Peyer's patch (tissue), 4 donors: ENCODE measurements around the gene ZNF629. TPM values are rescaled to one million over a fixed set of nuclear protein-coding genes. Genes with fewer than 3 reads are reported as not detected.
"Not testable (repeated sequence)": the region's sequence is repeated elsewhere in the genome, so short reads cannot be mapped to it uniquely, and the experiment has no call there.

Experiments used
- DNase-seq, 3 donors: peaks; one replicate each; pipeline ENCODE4 v3.0.0-alpha.2; 2017 to 2019
- H3K27ac ChIP-seq, 4 donors: fragments of 200-600 bp; sonication (generic); one replicate each; pipeline ENCODE4 v1.5.1; 2016 to 2019
- H3K27me3 ChIP-seq, 2 donors: fragments of 200-600 bp; sonication (generic); one replicate each; pipeline ENCODE4 v1.5.1; 2019
- H3K36me3 ChIP-seq, 3 donors: fragments of 200-600 bp; sonication (generic); one replicate each; pipeline ENCODE4 v1.5.1; 2016 to 2019
- H3K4me1 ChIP-seq, 4 donors: fragments of 200-600 bp; sonication (generic); one replicate each; pipeline ENCODE4 v1.5.1; 2016 to 2019
- H3K4me3 ChIP-seq, 4 donors: fragments of 200-600 bp; sonication (generic); 1 replicate in 3 of 4; 2 replicates in 1 of 4; pipeline ENCODE4 v1.5.1; 2016 to 2019; ENCODE audit warnings: mild to moderate bottlenecking in 1 of 4
- H3K9me3 ChIP-seq, 4 donors: fragments of 200-600 bp; sonication (generic); one replicate each; pipeline ENCODE4 v1.5.1; 2016 to 2019; ENCODE audit warnings: mild to moderate bottlenecking in 1 of 4
- CTCF ChIP-seq, 6 experiments: fragments of 450-650 bp in 4 of 6; fragments of 200-600 bp in 2 of 6; sonication (generic) in 1 of 6; IDR thresholded peaks; one replicate each; pipeline ENCODE4 v1.5.1; 2017 to 2019; ENCODE audit warnings: antibody characterized with exemption in 6 of 6, mild to moderate bottlenecking in 3 of 6, moderate library complexity in 1 of 6
- POLR2A ChIP-seq, 2 donors: fragments of 450-650 bp; IDR thresholded peaks; one replicate each; pipeline ENCODE4 v1.5.1; 2017; ENCODE audit warnings: antibody characterized with exemption in 2 of 2, mild to moderate bottlenecking in 2 of 2, moderate library complexity in 2 of 2
- total RNA-seq, 4 donors: library from RNA; depleted of rRNA; stranded (reverse); fragments of >200 nt; gene quantifications; one replicate each; pipeline ENCODE4 v1.1.0, GENCODE V29; 2016

Gene ZNF629
- total RNA-seq, 4 donors from 2014 or later, result 10.9 to 28.7 (median 19.0) TPM

GRCh38 chr16:30820952-30821421, 34.0 kb upstream of the ZNF629 start:
- no peak overlapping the region for H3K27ac ChIP-seq
- H3K27me3 ChIP-seq, result no peaks in the 10 kb centered on the region
- TF ChIP-seq CTCF (IDR thresholded peaks at IDR 0.05), result no peak
- TF ChIP-seq POLR2A (IDR thresholded peaks at IDR 0.05), result no peak
- no peak for DNase-seq
- H3K36me3 ChIP-seq, result no peaks in the 10 kb centered on the region
- no peak overlapping the region for H3K4me3 ChIP-seq
- no peaks in the 10 kb centered on the region for H3K4me1 ChIP-seq
- no peaks in the 10 kb centered on the region for H3K9me3 ChIP-seq

DNA sequence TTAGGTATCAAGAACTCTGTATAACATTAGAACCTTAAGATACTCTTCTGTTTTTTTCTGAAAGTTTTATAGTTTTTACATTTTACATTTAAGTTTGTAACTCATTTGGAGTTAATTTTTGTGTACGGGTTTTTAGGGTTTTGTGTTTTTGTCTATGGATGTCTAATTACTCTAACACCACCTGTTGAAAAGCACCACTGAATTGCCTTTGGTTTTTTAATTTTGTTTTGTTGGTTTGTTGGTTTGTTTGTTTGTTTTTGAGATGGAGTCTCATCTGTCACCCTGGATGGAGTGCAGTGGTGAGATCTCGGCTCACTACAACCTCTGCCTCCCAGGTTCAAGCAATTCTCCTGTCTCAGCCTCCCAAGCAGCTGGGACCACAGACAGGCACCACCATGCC, 29.8 kb upstream of the ZNF629 start:
- no peak for TF ChIP-seq POLR2A (IDR thresholded peaks at IDR 0.05)
- TF ChIP-seq CTCF (IDR thresholded peaks at IDR 0.05), result no peak
- no peaks in the 10 kb centered on the region for H3K27me3 ChIP-seq
- no peak overlapping the region for H3K4me3 ChIP-seq
- no peaks in the 10 kb centered on the region for H3K9me3 ChIP-seq
- DNase-seq, result no peak
- no peak overlapping the region for H3K27ac ChIP-seq
- no peaks in the 10 kb centered on the region for H3K36me3 ChIP-seq
- H3K4me1 ChIP-seq, result peaks cover 0 to 4% (median 0%) of the 10 kb centered on the region in 4 donors

GRCh38 chr16:30813821-30814189, 26.8 kb upstream of the ZNF629 start:
- TF ChIP-seq POLR2A (IDR thresholded peaks at IDR 0.05) (no peak), CTCF (IDR thresholded peaks at IDR 0.05) (no peak)
- Histone ChIP-seq H3K27me3 (no peaks in the 10 kb centered on the region), H3K4me1 (peaks cover 0 to 4% (median 0%) of the 10 kb centered on the region in 4 donors), H3K4me3 (peak overlapping the region; percentile 38 to 57 (median 42)), H3K27ac (peak overlapping the region; percentile 63 to 87 (median 71)), H3K9me3 (no peaks in the 10 kb centered on the region), H3K36me3 (no peaks in the 10 kb centered on the region)
- DNase-seq, result no peak

GRCh38 chr16:30809675-30810074, 22.7 kb upstream of the ZNF629 start:
- H3K4me3 ChIP-seq, H3K27me3 ChIP-seq, DNase-seq, H3K36me3 ChIP-seq, H3K27ac ChIP-seq, H3K4me1 ChIP-seq, H3K9me3 ChIP-seq: not testable (repeated sequence)

DNA sequence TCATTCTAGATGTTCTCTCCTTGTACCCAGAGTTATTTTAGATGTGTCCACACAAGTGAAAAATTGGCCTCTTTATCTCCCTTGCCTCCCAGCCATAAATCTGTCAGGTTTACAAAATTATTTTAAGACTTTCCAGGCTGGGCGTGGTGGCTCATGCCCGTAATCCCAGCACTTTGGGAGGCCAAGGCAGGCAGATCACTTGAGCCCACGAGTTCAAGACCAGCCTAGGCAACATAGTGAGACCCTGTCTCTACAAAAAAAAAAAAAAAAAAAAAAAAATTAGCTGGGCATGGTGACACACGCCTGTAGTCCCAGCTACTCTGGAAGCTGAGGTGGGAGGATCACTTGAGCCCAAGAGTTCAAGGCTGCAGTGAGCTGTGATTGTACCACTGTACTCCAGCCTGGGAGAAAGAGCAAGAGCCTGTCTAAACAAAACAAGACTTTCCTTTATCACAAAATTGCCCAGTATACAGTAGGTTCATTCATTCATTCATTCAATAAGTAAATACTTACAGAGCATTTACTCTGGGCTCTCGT, 22.0 kb upstream of the ZNF629 start:
- not testable (repeated sequence) for H3K27me3 ChIP-seq, H3K9me3 ChIP-seq, H3K4me3 ChIP-seq, H3K27ac ChIP-seq, H3K4me1 ChIP-seq, DNase-seq, H3K36me3 ChIP-seq

DNA sequence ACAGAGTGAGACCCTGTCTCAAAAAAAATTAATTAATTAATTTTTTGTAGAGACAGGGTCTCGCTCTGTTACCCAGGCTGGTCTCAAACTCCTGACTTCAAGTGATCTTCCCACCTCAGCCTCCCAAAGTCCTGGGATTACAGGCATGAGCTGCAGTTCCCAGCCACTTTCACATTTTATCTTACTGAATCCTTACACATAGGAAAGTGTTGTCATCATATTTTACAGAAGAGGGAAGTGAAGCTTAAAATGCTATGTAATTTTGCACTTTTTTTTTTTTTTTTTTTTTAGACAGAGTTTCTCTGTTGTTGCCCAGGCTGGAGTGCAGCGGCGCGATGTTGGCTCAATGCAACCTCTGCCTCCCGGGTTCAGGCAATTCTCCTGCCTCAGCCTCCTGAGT, 21.1 kb upstream of the ZNF629 start:
- no peaks in the 10 kb centered on the region for H3K27me3 ChIP-seq
- no peaks in the 10 kb centered on the region for H3K9me3 ChIP-seq
- DNase-seq, result no peak
- TF ChIP-seq CTCF (IDR thresholded peaks at IDR 0.05), result no peak
- H3K36me3 ChIP-seq, result no peaks in the 10 kb centered on the region
- no peak overlapping the region for H3K27ac ChIP-seq
- no peak overlapping the region for H3K4me3 ChIP-seq
- H3K4me1 ChIP-seq, result peaks cover 0 to 10% (median 2%) of the 10 kb centered on the region in 4 donors
